GM18951 (cell line): ENCODE measurements around the gene RNFT2.
"Not testable (repeated sequence)": the region's sequence is repeated elsewhere in the genome, so short reads cannot be mapped to it uniquely, and the experiment has no call there.

Experiments used
- POLR2A ChIP-seq: IDR thresholded peaks from 4 replicates; pipeline ENCODE4 v1.6.1; 2011; ENCODE audit warnings: mild to moderate bottlenecking; ENCODE audit not compliant: insufficient read length, insufficient read depth; ENCODE audit errors: extremely low read depth
- in situ Hi-C: fragments of 300-500 bp; cut with MboI; formaldehyde crosslinking; loops from one replicate; pipeline ENCODE4 v1.12.0; 2022; ENCODE audit warnings: low sequenced_read_pairs, mixed read lengths, inconsistent platforms; ENCODE audit not compliant: unreplicated experiment

The RNFT2 gene

DNA sequence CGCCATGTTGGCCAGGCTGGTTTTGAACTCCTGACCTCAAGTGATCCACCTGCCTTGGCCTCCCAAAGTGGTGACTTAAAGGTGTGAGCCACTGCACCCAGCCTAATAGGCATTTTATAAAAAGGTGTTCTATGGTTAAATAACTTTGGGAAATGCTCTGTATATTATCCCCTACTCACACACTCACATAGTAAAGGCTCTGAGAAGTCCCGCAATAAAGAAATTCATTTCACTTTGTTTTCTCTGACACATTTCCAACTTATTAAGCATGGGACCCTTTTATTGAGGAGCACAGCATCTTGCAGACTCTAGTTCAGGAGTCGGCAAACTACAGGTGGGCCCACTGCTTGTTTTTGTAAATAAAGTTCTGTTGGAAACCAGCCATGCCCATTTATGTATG, 63.9 kb downstream of the RNFT2 start:
- TF ChIP-seq POLR2A: no peak
- in situ Hi-C loops: no loop called here

DNA sequence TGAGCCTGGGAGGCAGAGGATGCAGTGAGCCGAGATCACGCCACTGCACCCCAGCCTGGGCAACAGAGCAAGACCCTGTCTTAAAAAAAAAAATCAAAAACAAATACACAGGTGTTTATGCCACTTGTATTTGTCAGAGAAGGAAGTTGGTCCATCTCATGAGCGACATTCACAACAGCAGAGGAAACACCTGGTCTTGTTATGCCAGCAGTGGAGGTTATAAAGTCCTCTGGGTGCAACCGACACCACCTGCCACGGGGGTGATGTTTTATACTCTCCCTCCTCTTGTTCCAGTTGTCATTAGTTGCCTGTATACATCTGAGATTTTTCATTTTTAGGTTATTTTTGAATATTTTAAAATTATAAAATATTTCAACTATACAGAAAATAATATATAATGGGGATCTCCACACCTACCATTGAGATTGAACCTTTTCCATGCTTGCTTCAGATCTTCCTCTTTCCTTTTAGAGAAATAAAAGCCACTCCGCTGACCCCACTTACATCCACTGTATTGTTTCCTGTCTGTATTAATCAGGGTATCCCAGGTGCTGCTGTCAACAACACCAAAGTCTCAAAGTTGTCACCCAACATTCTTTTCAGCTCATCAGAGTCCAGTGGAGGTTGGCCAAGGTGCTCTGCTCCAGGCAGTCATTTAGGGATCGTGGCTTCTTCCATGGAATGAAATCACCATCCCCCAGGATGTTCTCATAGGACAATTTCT, 65.1 kb downstream of the RNFT2 start:
- TF ChIP-seq POLR2A: no peak
- in situ Hi-C loops: no loop called here

DNA sequence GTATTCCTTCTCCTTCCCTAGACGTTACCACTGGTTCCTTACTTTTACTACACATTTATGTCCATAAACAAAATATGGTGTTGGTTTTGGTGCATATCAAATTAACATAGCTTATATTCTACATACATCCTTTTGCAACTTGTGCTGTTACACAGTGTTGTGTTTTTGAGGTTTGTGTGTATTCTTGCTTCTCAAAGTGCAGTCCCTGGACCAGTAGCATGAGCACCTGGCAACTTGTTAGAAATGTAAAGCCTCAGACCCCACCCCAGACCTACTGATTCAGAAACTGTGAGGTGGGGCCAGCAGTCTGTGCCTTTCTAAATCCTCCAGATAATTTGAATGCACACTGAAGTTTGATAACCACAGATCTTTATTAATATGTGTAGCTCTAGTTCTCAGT, 65.9 kb downstream of the RNFT2 start:
- TF ChIP-seq POLR2A: no peak
- in situ Hi-C loops: no loop called here

DNA sequence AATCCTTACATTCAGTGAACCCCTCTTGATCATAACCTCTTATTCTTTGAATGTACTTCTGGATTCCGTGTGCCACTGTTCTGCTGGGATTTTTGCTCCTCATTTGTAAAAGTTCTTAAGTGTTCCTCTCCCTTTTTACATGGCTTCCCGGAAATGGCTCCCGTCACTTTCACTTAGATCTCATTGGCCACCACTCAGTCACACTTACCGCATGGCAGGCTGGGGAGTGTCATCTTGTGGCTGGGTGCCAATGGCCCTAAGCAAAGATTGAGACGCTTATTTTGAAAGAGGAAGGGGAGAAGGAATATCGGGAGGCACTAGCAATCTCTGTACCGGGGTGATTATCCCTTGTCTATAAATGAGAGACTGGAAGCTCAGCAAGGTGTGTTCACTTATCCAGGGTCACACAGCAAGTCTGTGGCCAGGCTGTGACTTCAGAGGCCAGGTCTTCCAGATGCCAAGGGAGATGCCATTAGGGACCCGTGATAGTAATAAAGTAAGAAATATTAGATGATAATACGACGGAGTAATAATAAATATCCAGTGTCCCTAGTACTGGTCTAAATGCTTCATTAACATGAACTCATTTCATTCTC, 68.8 kb downstream of the RNFT2 start:
- in situ Hi-C loops: no loop called here
- no peak for TF ChIP-seq POLR2A

DNA sequence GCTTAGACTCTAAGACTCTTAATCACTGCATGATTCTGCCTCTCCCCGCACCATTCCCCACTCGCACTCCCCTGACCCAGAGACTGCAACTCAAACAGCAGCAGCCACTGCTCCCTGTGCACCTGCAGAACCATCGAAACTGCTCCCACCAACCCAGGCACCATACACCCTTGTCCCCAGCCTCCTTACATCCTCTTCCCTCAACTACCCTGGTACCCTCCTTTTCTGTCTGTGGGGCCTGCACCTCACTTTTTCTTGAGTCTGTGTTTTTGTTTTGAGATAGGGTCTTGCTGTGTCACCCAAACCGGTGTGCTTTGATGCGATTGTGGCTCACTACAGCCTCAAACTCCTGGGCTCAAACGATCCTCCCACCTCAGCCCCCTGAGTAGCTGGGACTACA, 69.4 kb downstream of the RNFT2 start:
- in situ Hi-C loops: no loop called here
- TF ChIP-seq POLR2A: no peak

DNA sequence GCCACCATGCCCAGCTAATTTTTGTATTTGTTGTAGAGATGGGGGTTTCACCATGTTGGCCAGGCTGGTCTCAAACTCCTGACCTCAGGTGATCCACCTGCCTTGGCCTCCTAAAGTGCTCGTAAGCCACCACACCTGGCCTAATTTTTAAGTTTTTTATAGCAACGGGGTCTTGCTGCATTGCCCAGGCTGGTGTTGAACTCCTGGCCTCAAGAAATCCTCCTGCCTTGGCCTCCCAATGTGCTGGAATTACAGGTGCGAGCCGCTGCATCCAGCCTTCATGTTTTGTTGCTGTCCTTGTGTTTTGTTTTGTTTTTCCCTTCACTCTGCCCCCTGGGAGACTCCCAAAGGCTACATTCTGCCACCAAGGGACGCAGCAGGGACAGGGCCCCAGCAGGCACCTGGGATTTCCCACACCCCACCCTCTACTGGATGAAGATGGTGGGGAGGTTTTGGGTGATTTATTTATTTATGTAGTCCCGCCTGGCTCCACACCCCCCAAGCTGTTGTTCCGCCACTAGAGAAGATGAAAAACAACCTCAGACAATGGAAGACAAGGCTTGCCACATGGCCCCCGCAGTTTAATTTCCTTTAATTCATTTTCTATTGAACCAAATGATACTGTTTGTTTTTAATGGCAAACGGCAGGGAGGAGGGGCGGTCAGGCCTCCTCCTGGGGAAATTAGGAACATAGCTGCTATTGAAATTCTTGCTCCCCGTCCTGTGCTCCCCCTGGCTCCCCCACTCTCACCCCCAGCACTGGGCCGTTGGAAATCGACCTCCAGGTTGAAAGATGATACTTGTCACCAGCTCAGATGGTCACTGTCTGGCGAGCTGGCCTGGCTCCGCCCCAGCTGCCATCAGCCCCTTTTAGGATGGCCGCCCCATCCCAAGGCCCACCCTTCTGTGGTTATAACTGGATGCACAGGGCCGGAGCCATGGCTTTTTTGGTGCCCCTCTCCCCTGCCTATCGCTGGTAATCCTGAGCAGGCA, 70.3 kb downstream of the RNFT2 start:
- in situ Hi-C loops: no loop called here
- TF ChIP-seq POLR2A: no peak

DNA sequence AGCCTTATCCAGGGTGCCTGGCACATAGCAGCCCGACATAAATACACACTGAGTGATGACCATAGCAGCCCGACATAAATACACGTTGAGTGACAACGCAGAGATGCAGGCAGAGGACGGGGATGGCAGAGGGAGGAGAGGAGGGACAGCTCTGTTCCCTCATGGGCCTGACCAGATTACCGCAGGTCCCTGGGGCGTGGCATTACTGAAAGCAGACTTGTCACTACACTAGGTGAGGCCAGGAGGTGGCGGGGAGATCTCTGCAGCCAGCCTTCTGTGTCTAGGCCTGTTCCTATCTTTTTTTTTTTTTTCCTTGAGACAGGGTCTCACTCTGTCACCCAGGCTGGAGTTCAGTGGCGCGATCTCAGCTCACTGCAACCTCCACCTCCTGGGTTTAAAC, 74.1 kb downstream of the RNFT2 start:
- no peak for TF ChIP-seq POLR2A
- in situ Hi-C loops: no loop called here

DNA sequence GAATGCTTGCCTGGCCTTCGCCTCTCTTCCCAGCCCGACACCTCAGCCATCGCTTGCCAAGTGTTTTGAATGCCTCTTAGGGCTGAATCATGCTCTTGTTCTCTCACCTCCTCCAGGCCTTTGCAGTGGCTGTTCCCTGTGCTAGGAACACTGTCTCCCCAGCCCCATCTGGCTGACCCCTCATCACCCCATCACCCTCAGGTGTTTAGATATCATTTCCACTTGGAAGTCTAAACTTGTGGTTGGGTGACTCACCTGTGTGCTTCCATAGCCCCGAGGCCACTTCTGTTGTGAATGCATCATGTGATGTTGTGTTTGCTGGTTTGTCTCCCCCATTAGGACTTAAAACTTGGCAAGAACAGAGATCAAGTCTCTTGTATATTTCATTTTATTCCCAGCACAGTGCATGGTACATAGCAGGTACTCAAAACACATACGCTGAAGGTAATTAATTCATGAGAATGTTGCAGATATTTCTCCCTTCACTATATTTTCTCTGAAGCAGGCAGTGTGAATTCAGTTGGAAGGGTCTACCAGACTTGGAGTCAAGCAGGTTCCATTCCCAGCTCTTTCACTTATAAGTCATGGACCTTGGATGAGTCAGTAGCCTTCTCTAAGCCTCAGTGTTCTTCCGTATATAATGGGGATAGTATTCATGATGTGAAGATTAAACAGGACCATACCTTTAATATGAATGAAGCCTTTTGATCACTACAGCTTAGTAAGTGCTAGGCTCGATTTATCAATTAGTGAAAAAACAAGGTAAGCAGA, 75.3 kb downstream of the RNFT2 start:
- in situ Hi-C loops: no loop called here
- no peak for TF ChIP-seq POLR2A

DNA sequence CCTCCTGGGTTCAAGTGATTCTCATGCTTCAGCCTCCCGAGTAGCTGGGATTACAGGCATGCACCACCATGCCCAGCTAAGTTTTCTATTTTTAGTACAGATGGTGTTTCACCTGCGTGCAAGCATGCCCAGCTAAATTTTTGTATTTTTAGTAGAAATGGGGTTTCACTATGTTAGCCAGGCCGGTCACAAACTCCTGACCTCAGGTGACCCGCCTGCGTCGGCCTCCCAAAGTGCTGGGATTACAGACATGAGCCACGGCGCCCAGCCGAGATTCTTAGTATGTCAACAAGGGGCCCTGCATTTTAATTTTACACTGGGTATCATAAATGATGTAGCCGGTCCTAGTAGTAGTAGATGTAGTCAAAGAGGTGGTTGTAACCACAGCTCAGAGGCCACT, 76.7 kb downstream of the RNFT2 start:
- in situ Hi-C loops: not testable (repeated sequence)

DNA sequence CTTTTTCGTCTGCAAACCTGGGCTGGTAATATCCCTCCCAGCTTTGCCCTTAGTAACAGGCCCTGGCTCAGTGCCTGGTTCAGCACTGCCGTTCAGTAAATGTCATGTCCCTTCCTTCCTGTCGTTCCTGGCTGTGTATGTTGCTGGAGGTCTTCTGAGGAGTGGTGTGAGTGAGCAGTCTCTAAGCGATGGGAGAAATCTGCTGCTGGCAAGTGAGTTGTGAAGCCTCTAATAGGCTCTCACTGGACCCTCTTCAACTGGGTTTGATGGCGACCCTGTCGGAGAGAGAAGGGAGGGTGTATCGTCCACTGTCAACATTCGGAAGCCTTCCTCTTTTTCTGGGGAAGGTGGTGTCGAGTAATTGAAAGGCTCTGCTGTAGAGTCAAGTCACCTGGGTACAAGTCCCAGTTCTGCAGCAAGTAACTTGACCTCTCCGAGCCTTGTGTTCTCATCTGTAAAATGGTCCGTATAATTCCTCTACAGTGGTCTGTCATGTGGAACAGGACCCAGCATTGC, 80.3 kb downstream of the RNFT2 start:
- in situ Hi-C loops: no loop called here
- TF ChIP-seq POLR2A: no peak

DNA sequence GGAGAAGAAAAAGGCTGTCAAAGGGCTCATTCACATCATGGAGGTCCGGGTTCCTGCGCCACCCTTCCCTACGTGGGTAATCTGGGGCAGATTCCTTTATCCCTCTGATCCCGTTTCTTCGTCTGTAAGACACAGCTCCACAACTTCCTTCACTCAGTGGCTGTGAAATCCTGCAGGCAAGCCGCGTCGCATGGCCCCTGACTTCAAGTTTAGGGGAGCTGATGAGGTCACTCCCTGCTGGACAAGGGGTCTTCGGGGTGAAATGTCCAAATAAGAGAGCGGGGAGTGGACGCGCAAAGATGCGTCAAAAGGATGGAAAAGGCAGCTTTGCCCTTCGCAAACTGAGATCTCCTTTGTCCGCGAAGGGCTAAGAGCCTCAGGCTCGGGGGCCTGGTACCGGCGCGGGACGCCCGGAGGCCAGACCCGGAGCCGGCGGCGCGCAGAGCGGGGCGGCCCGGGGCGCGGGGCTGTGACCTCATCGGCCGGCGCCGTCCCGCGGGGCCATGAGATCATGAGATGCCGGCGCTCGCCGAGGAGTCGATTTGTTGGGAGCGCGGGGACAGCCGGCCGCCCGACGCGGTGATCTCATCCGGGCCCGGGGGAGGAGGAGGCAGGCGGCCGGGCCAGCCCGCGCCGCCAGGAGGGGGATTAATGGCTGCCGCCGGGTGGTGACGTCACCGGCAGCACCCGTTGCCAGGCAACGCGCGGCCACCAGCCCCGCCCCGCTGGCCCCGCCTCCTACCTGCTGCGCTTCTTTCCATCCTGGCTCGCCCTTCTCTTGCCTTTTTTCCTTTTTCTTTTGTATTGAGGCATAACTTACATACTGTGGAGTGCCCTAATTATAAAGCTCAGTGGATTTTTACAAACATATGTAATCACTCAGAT, 81.1 kb downstream of the RNFT2 start:
- TF ChIP-seq POLR2A: peak; percentile 71
- in situ Hi-C loops: no loop called here

DNA sequence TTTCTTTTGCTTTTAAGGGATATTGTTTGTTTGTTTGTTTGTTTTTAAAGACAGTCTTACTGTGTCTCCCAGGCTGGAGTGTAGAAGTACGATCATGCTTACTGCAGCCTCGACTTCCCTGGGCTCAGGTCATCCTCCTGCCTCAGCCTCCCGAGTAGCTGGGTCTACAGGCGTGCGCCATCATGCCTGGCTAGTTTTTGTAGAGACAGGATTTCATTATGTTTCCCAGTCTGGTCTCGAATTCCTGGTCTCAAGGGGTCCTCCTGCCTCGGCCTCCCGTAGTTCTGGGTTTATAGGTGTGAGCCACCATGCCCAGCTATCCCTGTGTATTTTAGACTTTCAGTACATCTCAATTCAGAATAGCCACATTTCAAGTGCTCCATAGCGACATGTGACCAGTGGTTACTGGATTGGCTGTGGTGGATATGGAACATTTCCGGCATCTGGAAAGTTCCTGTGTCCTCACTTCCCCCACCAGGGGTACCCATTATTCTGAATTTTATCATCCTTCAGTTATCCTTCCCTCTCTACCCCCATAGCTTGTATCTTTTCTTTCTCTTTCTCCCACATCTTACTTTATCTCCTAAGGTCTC, 82.0 kb downstream of the RNFT2 start:
- in situ Hi-C loops: no loop called here
- TF ChIP-seq POLR2A: no peak

DNA sequence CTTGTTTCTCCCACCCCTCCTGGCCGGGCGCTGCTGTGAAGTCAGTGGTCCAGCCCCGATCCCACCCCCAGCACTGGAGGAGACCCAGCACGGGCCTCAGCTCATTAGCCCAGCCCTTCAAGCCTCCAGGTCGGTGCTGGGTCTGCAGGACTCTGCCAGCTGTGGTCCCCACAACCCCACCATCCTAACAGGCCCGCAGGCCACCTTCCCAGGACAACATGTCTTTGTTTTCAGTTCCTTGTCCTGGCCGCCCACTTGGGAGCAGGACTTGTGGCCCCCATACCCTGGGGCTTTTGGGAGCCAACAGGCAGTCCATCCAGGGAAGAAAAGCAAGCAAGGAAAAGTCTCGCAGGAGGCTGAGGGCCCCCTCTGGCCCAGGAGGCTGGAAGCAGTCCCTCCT, 83.2 kb downstream of the RNFT2 start:
- TF ChIP-seq POLR2A: no peak
- in situ Hi-C loops: no loop called here
